Skin epidermis (tissue), 12 donors: ENCODE measurements around the gene PLIN3.
"Not testable (repeated sequence)": the region's sequence is repeated elsewhere in the genome, so short reads cannot be mapped to it uniquely, and the experiment has no call there.

Source experiments
- H3K27ac ChIP-seq, 21 experiments: fragments of 200-600 bp; sonication (generic) in 11 of 21; one replicate each; pipeline ENCODE4 v1.5.0; 2020; ENCODE audit warnings: mild to moderate bottlenecking in 3 of 21, inconsistent platforms in 2 of 21, moderate library complexity in 2 of 21
- H3K4me3 ChIP-seq, 7 experiments: fragments of 200-600 bp; sonication (generic) in 2 of 7; one replicate each; pipeline ENCODE4 v1.5.0; 2020; ENCODE audit warnings: inconsistent platforms in 2 of 7, mild to moderate bottlenecking in 2 of 7, moderate library complexity in 1 of 7

PLIN3 gene, protein sequence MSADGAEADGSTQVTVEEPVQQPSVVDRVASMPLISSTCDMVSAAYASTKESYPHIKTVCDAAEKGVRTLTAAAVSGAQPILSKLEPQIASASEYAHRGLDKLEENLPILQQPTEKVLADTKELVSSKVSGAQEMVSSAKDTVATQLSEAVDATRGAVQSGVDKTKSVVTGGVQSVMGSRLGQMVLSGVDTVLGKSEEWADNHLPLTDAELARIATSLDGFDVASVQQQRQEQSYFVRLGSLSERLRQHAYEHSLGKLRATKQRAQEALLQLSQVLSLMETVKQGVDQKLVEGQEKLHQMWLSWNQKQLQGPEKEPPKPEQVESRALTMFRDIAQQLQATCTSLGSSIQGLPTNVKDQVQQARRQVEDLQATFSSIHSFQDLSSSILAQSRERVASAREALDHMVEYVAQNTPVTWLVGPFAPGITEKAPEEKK

DNA sequence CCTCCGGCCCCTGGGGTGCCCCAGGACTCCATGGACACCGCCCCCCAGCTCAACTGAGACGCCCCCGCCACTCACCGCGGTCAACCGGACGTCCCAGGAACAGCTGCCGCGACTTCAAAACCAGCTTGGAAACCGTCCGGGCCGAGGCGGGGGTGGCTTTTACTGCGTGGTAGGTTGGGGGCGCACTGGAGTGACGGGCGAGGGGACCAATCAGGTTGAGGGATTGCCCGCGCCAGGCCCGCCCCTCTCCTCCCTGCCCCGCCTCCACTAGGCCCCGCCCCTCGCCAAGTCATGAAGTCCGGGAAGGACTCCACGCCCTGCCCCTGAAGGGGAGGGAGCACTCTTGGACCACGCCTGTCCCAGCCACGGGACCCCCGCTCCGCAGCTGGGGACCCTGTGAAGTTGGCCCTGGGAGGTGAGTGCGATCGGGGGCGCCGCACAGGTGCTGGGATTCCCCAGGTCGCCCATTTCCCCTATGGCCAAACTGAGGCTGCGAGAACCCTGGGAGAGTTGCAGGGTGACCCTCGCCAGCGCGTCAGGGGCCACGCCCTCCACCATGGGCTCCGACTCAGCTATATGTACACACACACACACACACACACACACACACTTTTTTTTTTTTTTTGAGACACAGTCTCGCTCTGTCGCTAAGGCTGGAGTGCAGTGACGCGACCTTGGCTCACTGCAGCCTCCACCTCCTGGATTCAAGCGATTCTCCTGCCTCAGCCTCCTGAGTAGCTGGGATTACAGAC lies at the start of gene PLIN3:
Gene PLIN3, minus strand, starts transcription at position 134 of the 752 bp plus-strand sequence. CDS start 6,273 bp downstream, outside the sequence.
- peak within 1 kb of the TSS; percentile 51 to 91 (median 69) for H3K4me3 ChIP-seq

DNA sequence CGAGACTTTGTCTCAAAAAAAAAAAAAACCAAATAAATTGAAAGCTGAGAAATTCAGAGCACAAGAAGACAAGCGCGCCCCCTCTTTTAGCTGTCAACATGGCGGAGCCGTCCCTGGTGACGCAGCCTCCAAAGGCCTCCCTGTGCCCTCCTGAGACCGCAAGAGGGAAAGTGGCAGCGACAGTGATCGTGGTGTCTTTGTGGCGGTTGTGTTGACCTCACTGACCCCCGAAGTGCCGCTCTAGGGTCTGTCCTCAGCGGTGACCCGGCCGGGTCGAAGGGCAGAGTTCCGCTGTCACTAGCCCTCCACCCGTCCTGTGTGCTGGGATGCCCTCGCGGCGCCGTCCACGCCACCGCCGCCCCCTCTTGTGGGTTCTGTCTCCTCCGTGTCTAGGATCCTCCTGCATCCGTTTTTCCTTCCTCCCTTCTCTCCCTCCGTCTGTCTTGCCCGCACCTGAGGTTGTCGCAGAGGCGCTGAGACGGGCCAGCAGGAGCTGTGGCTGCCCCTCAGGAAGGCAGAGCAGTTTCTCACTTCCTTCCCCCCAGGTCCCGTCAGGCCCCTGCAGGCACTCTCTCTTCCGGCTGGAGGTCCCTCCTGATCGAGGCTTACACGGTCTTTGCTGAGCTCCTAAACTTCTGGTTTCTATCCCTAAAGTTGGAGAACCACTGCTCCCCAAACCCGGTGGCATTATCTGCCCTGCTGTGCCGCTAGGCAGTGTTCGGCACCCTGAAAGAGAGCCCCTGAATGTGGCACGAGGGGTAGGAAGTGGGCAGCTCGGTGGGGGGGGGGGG lies 49.0 kb upstream of the PLIN3 start:
- Histone ChIP-seq H3K4me3 (peak overlapping the region; percentile 15 to 42 (median 31)), H3K27ac (peak overlapping the region in 18 of 21 experiments; percentile 27 to 87 (median 72))

More for the DNA sequence above, at the start of gene PLIN3:
- peak within 1 kb of the TSS; percentile 71 to 99 (median 90) for H3K27ac ChIP-seq

DNA sequence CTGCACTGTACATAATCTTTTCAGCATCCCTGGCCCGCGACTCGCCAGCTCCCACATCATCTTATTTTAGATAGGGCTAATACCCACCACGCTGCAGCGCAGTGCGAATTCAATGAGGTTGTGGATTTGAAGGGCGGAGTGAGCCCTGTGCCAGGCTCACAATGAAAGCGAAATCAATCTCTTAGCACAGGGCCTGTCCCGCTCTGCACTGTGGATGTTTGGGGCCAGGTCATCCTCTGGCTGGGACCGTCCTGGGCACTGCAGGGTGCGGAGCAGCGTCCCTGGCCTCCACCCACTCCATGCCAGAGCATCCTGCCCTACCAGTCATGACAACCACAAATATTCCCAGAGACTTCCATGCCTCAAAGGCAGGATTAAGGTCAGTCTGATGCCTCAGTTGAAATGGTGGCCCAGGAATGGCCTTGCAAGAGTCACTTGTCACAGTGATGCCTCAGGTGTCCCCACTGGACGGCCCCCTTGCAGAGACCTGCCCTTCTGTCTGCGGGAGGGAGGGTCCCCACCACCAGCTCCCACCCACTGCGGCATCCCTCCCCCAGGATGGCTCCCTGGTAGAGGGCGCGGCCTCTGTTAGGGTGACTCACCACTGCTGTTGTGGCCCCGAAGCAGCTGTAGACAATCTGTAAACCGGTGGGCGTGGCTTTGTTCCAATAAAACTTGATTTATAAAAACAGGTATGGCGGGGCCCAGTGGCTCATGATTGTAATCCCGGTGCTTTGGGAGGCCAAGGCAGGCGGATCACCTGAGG lies 47.5 kb upstream of the PLIN3 start:
- Histone ChIP-seq H3K27ac (peak overlapping the region in 18 of 21 experiments; percentile 14 to 87 (median 74)), H3K4me3 (peak overlapping the region; percentile 6 to 42 (median 31))

DNA sequence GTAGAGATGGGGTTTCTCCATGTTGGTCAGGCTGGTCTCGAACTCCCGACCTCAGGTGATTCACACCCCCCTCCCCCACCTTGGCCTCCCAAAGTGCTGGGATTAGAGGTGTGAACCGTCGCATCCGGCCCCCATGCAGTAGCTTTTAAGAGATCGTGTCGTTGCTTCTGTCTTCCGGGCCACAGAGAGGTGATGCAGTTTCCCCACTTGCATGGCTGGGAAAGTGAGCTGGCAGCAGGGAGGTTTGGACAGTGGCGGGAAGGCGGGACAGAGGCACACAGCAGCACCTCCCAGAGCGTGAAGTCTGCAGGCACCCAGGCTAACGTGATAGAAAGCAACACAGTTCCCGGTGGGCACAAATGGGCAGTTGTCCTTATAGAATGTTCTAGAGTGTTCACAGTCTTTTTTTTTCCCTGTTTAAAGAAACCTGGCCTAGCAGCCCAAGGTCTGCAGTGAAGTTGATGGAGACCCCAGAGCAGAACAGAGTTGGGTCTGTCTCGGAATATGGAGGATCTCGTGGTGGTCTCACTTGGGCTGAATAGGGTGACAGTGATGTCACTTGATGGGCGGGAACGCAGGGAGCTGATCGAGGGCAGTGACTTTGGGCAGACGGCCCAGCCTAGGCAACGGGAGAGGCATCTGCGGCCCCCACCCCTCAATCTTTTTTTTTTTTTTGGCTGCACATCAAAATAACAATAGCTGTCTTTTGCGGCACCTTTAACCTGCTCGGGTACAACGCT lies 46.7 kb upstream of the PLIN3 start:
- Histone ChIP-seq H3K27ac (peak overlapping the region in 18 of 21 experiments; percentile 9 to 87 (median 73)), H3K4me3 (peak overlapping the region in 3 of 7 experiments; percentile 37 to 42 (median 38))

DNA sequence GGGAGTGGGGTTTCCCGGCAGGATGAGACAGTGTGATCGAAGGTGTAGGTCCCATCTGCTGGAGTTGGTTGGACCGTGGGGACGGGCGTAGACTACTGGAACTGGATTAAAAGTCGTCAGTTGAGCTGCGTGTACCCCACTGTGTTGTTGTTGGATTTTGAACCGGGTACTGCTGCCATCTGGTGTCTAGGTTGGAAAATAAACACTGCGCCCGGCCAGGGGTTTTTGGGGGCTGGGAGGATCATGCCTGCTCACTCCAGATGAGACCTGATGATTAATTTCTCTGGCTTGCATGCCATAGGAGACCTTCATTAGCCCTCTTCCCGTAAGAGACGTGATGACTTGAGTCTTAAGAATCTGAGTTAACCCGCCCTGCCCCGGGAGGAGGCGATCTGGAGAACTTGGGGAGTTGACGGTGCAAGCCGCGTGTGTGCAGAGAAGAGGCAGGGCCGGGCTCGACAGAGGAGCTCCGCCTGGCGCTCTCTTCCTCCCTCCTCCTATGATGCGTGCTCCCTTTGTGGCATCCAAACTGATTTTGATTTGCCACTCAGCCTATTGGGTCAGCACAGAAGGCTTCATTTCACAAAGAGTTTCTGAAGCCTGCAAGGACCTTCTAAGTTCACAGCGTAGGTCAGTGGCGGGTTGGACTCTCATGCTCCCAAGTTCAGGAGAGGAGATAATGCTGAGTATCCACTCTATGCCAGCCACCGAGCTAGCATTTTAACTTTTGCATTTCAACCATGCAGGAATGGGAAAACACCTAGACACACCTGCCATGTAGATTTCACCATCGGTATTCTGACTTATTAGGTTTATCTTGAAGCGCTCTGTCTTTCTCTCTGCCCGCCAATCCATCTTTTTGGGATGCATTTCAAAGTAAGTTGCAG lies 44.6 kb upstream of the PLIN3 start:
- H3K27ac ChIP-seq = peak overlapping the region in 20 of 21 experiments; percentile 13 to 84 (median 72)
- peak overlapping the region in 6 of 7 experiments; percentile 19 to 80 (median 61) for H3K4me3 ChIP-seq

DNA sequence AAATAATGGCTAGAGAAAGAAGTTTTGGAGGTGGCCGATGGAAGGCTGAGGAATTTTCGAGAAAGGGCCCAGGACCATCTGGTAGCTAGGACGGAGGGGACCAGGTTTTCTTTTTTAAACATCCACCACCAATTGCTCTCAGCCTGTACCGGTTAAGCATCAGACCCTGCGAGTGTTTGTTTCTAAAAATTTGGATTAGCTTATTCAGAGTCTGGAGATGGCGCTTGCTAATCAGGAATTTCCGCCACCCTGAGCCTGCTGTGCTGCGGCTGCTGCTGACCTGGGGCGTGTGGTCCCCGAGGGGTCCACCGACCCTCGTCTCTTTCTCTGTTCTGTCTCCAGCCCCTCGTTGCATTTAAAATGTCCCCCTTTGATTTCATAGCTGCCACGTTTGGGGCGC lies 43.8 kb upstream of the PLIN3 start:
- H3K27ac ChIP-seq = peak overlapping the region in 20 of 21 experiments; percentile 13 to 84 (median 72)

DNA sequence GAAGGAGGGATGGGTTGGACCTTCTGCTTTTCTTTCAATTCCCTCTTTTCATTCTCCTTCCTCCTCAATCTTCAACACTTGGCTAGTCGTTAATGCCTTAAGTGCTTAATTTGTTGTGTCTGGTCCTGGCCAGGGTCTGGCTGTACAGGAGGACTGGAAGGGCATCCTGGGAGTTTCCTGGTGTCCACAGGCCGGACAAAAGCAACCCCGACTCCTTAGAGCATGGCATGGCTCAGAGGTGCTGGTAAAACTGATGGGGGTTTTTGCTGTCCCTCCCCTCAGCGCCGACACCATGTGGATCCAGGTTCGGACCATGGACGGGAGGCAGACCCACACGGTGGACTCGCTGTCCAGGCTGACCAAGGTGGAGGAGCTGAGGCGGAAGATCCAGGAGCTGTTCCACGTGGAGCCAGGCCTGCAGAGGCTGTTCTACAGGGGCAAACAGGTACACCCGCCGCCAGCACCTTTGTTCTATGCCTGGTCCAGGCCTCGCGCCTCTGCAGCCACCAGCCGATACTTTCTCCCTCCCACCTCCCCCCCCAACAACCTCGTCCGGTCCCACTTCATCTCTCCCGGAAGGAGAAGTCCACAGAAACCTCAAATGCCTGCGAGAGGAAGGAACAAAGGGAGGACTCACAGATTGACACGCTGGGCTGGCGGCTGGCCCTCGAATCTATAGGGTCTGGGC lies 43.3 kb upstream of the PLIN3 start:
- H3K4me3 ChIP-seq = peak overlapping the region; percentile 40 to 80 (median 62)
- H3K27ac ChIP-seq = peak overlapping the region in 19 of 21 experiments; percentile 10 to 84 (median 70)

More for the DNA sequence above, 43.8 kb upstream of the PLIN3 start:
- peak overlapping the region; percentile 19 to 80 (median 60) for H3K4me3 ChIP-seq

DNA sequence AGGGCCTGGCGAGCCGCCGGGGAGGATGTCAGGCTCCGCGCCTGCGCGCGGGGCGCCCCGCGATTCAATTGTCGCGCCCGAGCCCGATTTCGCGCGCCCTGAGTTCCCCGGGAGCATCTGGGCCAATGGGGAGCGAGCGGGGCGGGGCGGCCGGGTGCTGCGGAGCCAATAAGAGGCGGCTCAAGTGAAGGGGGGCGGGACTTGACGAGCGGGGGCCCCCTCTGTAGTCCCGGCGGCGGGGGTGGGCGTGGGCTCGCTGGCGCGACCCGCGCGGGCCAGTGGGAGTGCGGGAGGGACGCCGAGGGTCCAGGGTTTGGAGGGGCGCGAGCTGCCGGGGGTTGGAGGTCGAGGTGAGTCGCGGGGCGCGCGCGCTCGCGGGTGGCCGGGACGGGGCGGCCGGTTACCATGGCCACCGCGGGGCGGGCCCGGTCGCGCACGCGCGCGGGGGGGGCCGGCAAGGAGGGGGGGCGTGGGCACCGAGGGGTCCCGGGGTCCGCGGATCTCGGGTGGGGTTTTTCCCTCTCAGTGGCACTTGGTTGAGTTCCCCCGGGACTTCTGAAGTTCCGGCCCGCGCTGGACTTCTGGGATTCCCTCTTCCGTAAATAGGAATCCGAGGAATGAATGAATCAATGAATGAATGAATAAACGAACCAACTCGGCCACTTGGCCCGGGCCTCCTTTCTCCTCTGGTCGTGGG lies 42.6 kb upstream of the PLIN3 start:
- Histone ChIP-seq H3K27ac (peak overlapping the region in 20 of 21 experiments; percentile 23 to 84 (median 68)), H3K4me3 (peak overlapping the region; percentile 40 to 80 (median 62))

DNA sequence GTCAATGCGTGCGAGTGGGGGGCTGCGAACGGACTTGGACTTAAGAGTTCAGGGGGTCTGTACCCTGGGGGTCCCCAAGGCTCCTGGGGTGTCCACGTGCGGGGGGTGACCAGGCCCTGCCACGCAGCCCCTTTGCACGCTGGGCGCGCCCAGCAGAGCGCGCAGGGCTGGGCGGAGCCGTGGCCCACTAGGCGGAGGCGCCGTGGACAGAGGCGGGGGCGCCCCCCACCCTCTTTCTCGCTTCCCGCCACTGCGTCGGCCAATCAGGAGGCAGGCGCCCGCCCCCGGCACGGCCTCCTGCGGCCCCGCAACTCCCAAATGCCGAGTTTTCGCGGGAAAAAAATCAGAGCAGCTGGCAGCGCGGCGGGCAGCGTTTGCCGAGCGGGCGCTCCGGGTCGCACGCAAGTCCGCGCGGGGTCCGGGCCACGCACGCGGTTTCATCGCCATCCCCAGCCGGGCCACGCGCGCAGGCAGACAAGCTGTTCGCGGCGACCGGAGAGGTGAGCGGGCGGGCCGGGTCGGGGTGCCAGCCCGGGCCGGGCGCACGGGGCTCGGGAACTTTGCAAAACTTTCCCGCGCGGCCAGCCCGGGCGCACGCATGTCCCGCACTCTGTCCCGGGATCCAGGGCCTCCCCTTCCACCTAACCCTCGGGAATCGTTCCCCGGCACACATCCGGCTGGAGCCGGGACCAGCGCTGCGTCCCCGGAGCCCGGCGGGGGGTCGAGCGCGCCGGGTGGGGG lies 41.9 kb upstream of the PLIN3 start, which contains the start of gene UHRF1:
Gene UHRF1, plus strand, starts transcription at position 346 of the 741 bp plus-strand sequence. CDS start 1,385 bp downstream, outside the sequence.
- H3K4me3 ChIP-seq = peak within 1 kb of the TSS; percentile 40 to 80 (median 62)
- peak within 1 kb of the TSS in 19 of 21 experiments; percentile 23 to 84 (median 70) for H3K27ac ChIP-seq

DNA sequence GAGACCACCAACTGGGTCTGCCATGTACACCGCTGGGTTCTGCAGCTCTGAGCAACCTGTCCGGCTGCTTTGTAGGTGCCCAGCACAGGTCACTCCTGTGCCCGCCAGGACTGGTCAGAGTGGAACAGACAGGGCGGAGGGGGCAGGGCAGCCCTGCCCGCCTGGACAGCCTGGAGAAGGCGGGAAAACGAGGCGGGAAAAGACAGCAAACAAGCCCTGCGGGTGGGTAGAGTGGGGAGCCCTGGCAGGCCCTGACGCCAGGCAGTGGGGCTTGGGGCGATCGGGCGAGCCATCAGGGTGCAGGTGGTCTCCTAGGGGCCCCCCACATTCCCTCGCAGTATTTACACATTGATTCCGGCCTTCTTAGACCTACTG lies 41.3 kb upstream of the PLIN3 start:
- no peak overlapping the region for H3K27ac ChIP-seq
- H3K4me3 ChIP-seq = no peak overlapping the region

DNA sequence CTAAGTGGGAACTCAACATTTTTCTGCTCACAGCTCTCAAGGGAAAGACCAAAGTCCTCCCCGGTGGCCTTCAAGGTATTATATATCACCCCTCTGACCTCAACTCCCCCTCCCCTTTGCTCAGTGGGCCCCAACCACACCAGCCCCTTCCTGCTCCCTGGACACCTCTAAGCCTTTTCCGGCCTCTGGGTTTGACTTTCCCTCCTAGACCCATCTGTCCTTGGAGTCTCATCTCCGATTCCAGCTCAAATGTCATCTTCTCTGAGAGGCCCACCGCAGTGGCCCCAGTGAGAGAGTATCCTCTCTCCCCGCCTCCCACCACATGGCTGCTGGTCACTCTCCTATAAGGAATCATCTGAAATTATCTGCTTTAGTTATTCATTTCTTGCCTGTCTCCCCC lies 40.9 kb upstream of the PLIN3 start:
- Histone ChIP-seq H3K4me3 (no peak overlapping the region), H3K27ac (no peak overlapping the region)

DNA sequence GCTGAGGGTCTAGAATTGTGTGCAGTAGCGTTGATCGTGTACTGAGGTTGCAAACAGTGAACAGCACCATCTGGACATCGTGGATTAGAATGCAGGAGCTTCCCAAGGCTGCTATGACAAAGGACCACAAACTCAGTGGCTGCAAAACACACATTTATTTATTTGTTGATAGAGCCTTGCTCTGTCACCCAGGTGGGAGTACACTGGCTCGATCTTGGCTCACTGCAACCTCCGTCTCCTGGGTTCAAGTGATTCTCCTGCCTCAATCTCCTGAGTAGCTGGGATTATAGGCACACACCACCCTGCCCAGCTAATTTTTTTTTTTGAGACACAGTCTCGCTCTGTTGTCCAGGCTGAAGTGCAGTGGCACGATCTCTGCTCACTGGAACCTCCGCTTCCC lies 39.5 kb upstream of the PLIN3 start:
- Histone ChIP-seq H3K4me3 (no peak overlapping the region), H3K27ac (no peak overlapping the region)

DNA sequence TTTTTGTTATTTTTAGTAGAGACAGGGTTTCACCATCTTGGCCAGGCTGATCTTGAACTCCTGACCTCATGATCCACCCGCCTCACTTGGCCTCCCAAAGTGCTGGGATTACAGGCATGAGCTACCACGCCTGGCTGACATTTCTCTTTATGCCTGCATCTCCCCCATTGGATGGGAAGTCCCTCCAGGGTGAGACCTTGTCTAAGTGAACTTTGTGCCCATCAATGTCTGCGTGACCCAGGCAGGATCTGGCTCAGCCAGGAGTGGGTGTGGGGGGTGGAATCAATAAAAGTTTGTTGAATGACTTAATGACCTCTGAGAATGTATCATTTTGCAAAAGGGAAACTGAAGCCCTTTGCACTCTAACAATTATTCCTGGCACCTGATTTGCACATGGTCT lies 37.0 kb upstream of the PLIN3 start:
- H3K4me3 ChIP-seq = no peak overlapping the region
- H3K27ac ChIP-seq = no peak overlapping the region

DNA sequence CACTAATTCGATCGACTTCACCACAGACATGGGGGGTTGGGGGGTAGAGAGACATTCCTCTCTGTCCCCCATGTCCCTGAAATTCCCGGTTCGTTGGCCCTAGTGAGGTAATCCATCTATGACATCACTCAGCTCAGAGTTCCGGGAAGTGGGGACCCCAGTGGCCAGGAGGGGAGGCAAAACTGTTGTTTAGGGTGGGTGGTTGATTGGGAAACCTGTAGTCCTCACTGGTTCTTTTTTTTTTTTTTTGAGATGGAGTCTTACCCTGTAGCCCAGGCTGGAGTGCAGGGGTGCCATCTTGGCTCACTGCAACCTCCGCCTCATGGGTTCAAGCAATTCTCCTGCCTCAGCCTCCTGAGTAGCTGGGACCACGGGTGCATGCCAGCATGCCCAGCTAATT lies 35.3 kb upstream of the PLIN3 start, which contains the start of gene ARRDC5:
Gene ARRDC5, minus strand, starts transcription at position 101 of the 400 bp plus-strand sequence. Its CDS starts 71 bp downstream, at position 30.
- H3K27ac ChIP-seq = no peak within 1 kb of the TSS
- H3K4me3 ChIP-seq = no peak within 1 kb of the TSS

DNA sequence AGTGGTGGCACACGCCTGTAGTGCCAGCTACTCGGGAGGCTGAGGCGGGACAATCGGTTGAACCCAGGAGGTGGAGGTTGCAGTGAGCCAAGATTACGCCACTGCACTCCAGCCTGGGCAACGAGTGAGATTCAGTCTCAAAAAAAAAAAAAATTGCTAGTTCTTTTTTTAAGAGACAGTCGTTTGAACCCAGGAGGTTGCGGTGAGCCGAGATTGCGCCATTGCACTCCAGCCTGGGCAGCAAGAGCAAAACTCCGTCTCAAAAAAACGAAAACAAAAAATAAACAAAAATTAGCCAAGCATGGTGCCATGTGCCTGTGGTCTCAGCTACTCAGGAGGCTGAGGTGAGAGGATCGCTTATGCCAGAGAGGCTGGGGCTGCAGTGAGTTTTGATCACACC lies 33.4 kb upstream of the PLIN3 start:
- H3K27ac ChIP-seq, H3K4me3 ChIP-seq: not testable (repeated sequence)
